Body of pancreas (tissue), 4 donors: ENCODE data around the gene SYT13. TPM values are rescaled to one million over a fixed set of nuclear protein-coding genes. Genes with fewer than 3 reads are reported as not detected.
A peak's percentile ranks its signal among the peaks of the same experiment; 100 is the strongest.

ENCODE experiments used
- ATAC-seq: fragments of 150-250 bp; one replicate; pipeline ENCODE4 v1.9.1; 2016
- DNase-seq, 4 donors: peaks; one replicate each; pipeline ENCODE4 v3.0.0-alpha.2; 2019
- H3K27ac ChIP-seq, 4 donors: fragments of 200-600 bp; sonication (generic); 1 replicate in 3 of 4; 2 replicates in 1 of 4; pipeline versions ENCODE4 v1.5.1 to v1.6.1; 2016 to 2019; ENCODE audit warnings: mild to moderate bottlenecking in 1 of 4, mixed read lengths in 1 of 4, moderate library complexity in 1 of 4
- H3K27me3 ChIP-seq, 2 donors: fragments of 200-600 bp; sonication (generic); one replicate each; pipeline ENCODE4 v1.6.0; 2016; ENCODE audit warnings: mild to moderate bottlenecking in 1 of 2
- H3K36me3 ChIP-seq, 2 donors: fragments of 200-600 bp; sonication (generic); replicated peaks in 1 of 2; 2 replicates each; pipeline ENCODE4 v1.5.1; 2016; ENCODE audit warnings: low read depth in 2 of 2; ENCODE audit not compliant: insufficient read depth in 1 of 2
- H3K4me1 ChIP-seq: fragments of 200-600 bp; sonication (generic); one replicate; pipeline ENCODE4 v1.6.0; 2016
- H3K4me3 ChIP-seq, 2 donors: fragments of 200-600 bp; sonication (generic); 1 replicate in 1 of 2; 2 replicates in 1 of 2; pipeline ENCODE4 v1.5.1; 2016 to 2019
- H3K9me3 ChIP-seq, 3 donors: fragments of 200-600 bp; sonication (generic); 1 replicate in 2 of 3; 2 replicates in 1 of 3; pipeline ENCODE4 v1.5.1; 2016
- POLR2A ChIP-seq, 3 donors: fragments of 450-650 bp; IDR thresholded peaks; one replicate each; pipeline ENCODE4 v1.6.1; 2016; ENCODE audit warnings: antibody characterized with exemption in 3 of 3, mild to moderate bottlenecking in 2 of 3
- WGBS, 2 donors: methylation state at CpG; one replicate each; pipeline ENCODE4 v1.1.5; 2017; 5-methylcytosine and 5-hydroxymethylcytosine counted together
- intact Hi-C: fragments of 100-400 bp; cut with DNase I; formaldehyde crosslinking; loops from one replicate; pipeline ENCODE4 v1.15.1; 2023
- total RNA-seq, 2 donors: library from RNA; depleted of rRNA; stranded (reverse); fragments of >200 nt; gene quantifications; one replicate each; pipeline ENCODE4 v1.1.0, GENCODE V29; 2016
- TF ChIP-seq, protein P1 (sequence below), 7 experiments: fragments of 450-650 bp in 4 of 7; fragments of 200-600 bp in 3 of 7; sonication (generic) in 3 of 7; IDR thresholded peaks; one replicate each; pipeline ENCODE4 v1.5.1; 2016 to 2019; ENCODE audit warnings: antibody characterized with exemption in 7 of 7

The SYT13 gene
- total RNA-seq, 2 donors from 2014 or later = 6.7 to 9.9 TPM

GRCh38 chr11:45233121-45233803, 52.9 kb downstream of the SYT13 start:
- peak; percentile 79 for ATAC-seq
- TF ChIP-seq POLR2A (IDR thresholded peaks at IDR 0.05) = no peak
- TF ChIP-seq, protein P1, sequence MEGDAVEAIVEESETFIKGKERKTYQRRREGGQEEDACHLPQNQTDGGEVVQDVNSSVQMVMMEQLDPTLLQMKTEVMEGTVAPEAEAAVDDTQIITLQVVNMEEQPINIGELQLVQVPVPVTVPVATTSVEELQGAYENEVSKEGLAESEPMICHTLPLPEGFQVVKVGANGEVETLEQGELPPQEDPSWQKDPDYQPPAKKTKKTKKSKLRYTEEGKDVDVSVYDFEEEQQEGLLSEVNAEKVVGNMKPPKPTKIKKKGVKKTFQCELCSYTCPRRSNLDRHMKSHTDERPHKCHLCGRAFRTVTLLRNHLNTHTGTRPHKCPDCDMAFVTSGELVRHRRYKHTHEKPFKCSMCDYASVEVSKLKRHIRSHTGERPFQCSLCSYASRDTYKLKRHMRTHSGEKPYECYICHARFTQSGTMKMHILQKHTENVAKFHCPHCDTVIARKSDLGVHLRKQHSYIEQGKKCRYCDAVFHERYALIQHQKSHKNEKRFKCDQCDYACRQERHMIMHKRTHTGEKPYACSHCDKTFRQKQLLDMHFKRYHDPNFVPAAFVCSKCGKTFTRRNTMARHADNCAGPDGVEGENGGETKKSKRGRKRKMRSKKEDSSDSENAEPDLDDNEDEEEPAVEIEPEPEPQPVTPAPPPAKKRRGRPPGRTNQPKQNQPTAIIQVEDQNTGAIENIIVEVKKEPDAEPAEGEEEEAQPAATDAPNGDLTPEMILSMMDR (IDR thresholded peaks at IDR 0.05) = peak; percentile 67 to 82 (median 72)
- WGBS, 2 donors = 52 to 82% methylated on average over 10 to 17 of the region's 17 CpGs
- Histone ChIP-seq H3K4me3 (no peak overlapping the region), H3K27me3 (no peaks in the 10 kb centered on the region), H3K4me1 (no peaks in the 10 kb centered on the region), H3K36me3 (no peaks in the 10 kb centered on the region), H3K9me3 (no peaks in the 10 kb centered on the region), H3K27ac (no peak overlapping the region)
- peak; percentile 69 to 78 (median 72) for DNase-seq
- intact Hi-C loops = no loop called here

DNA sequence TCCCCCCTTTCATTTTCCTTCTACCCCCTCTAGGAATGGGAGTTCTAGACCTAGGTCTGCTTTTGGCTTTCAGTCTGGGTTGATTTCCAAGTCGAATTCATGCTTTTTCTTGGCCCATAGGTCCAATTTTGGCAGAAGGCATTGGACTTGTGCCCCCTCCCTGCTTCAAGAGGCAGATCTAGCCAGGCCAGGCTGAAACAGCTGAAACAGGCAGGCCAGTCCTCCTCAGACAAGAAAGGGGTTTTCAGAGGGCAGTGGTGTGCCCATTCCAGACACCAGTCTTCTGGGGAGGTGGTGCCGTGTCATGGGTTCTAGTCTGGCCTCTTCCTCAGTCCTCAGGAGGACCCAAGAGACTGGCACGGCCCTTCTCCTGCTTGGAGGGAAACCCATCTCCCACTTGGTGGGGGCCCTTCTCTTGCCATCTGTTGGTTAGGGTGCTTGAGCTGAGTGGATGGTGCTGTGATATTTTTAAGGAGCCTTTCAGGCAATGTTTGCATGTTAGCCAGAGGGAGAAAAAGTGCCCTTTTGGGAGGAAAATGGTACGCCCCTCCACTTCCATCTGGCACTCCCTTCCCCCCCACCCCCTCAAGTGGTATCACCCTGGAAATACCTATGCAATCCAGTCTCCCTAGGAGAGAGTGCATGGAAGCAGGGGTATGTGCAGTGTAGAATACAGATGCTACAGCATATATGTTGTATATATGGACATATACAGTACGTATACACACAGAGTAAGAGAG, 53.6 kb downstream of the SYT13 start:
- DNase-seq (no peak), ATAC-seq (no peak)
- H3K27ac ChIP-seq = no peak overlapping the region
- H3K9me3 ChIP-seq = no peaks in the 10 kb centered on the region
- H3K4me1 ChIP-seq = no peaks in the 10 kb centered on the region
- WGBS, 2 donors = 81 to 91% methylated on average over 5 of the region's 5 CpGs
- no peaks in the 10 kb centered on the region for H3K27me3 ChIP-seq
- TF ChIP-seq, protein P1 (IDR thresholded peaks at IDR 0.05) = no peak
- TF ChIP-seq POLR2A (IDR thresholded peaks at IDR 0.05) = no peak
- no peak overlapping the region for H3K4me3 ChIP-seq
- H3K36me3 ChIP-seq = no peaks in the 10 kb centered on the region
- intact Hi-C loops = no loop called here

DNA sequence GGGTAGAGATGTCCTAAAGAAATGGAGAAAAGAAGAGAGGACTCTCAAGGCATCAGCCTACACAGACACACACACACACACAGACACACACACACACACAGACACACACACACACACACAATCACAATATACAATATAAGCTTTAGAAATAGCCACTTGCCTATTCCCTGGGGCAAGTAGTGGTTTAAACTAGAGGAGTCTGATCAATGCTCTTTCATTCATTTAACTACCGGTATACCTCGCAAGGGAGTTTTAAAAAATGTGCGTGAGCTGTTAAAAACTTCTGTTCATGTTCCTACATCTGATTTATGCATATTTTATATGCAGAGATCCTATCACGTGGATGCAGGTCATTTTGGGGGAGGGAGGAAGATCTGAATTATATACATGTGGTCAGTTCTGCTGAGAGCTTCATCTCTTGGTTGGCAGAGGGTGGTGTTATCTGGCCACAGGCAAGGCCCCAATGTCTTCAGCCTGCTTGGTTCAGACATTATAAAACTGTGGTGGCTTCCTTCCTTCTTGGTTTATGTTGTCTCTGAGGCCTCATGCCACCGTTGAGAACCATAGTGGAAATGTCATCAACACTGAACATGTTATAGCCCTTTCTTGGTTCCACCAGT, 56.6 kb downstream of the SYT13 start:
- Histone ChIP-seq H3K4me1 (no peaks in the 10 kb centered on the region), H3K27ac (no peak overlapping the region), H3K9me3 (no peaks in the 10 kb centered on the region), H3K27me3 (no peaks in the 10 kb centered on the region), H3K4me3 (no peak overlapping the region), H3K36me3 (peaks cover 0 to 5% of the 10 kb centered on the region in 2 donors)
- 87 to 89% methylated on average over 5 of the region's 5 CpGs for WGBS, 2 donors
- DNase-seq (no peak), ATAC-seq (no peak)
- intact Hi-C loops = no loop called here
- no peak for TF ChIP-seq POLR2A (IDR thresholded peaks at IDR 0.05)
- TF ChIP-seq, protein P1 (IDR thresholded peaks at IDR 0.05) = no peak

DNA sequence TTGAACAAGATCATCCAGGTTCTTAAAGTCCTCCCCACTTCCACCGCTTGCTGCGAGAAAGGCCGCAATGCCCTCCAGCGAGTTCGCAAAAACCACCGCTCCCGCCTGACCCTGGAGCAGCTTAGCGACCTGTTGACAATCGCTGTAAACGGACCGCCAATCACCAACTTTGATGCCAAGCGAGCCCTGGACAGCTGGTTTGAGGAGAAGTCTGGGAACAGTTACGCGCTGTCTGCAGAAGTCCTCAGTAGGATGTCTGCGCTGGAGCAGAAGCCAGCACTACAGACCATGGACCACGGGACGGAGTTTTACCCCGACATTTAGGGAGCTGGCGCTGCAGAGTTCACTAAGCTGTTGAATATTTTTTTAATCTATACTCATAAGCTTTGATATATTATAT, 58.3 kb downstream of the SYT13 start:
- intact Hi-C loops = no loop called here
- H3K4me3 ChIP-seq = no peak overlapping the region
- no peak for ATAC-seq
- no peaks in the 10 kb centered on the region for H3K9me3 ChIP-seq
- TF ChIP-seq, protein P1 (IDR thresholded peaks at IDR 0.05) = no peak
- 97 to 98% methylated on average over 19 of the region's 19 CpGs for WGBS, 2 donors
- H3K27ac ChIP-seq = no peak overlapping the region
- peaks cover 0 to 7% of the 10 kb centered on the region in 2 donors for H3K36me3 ChIP-seq
- no peaks in the 10 kb centered on the region for H3K27me3 ChIP-seq
- no peaks in the 10 kb centered on the region for H3K4me1 ChIP-seq
- no peak for DNase-seq
